Breast epithelium (tissue), 4 donors: ENCODE results near the gene RPL37A. TPM values are rescaled to one million over a fixed set of nuclear protein-coding genes. Genes with fewer than 3 reads are reported as not detected.

Experiments used
- DNase-seq, 2 donors: peaks; one replicate each; pipeline ENCODE4 v3.0.0-alpha.2; 2019; ENCODE audit warnings: low spot score in 2 of 2
- H3K27ac ChIP-seq, 2 donors: fragments of 200-600 bp; sonication (generic) in 1 of 2; one replicate each; pipeline ENCODE4 v1.5.1; 2016 to 2019; ENCODE audit warnings: mild to moderate bottlenecking in 1 of 2
- H3K27me3 ChIP-seq, 2 donors: fragments of 200-600 bp; sonication (generic) in 1 of 2; one replicate each; pipeline versions ENCODE4 v1.5.1 to v1.6.0; 2017 to 2019; ENCODE audit warnings: control low read depth in 1 of 2, mild to moderate bottlenecking in 1 of 2
- H3K36me3 ChIP-seq: fragments of 200-600 bp; one replicate; pipeline ENCODE4 v1.5.1; 2019
- H3K4me1 ChIP-seq, 2 donors: fragments of 200-600 bp; sonication (generic); one replicate each; pipeline ENCODE4 v1.5.1; 2016 to 2019; ENCODE audit warnings: control low read depth in 1 of 2
- H3K4me3 ChIP-seq, 3 donors: fragments of 200-600 bp; sonication (generic); 1 replicate in 2 of 3; 2 replicates in 1 of 3; pipeline ENCODE4 v1.5.1; 2016 to 2019; ENCODE audit warnings: mild to moderate bottlenecking in 3 of 3, moderate library complexity in 2 of 3
- H3K9me3 ChIP-seq, 2 donors: fragments of 200-600 bp; sonication (generic) in 1 of 2; one replicate each; pipeline ENCODE4 v1.5.1; 2016 to 2019; ENCODE audit warnings: control low read depth in 1 of 2
- CTCF ChIP-seq, 3 donors: fragments of 450-650 bp; IDR thresholded peaks; one replicate each; pipeline ENCODE4 v1.5.1; 2016 to 2017; ENCODE audit warnings: antibody characterized with exemption in 3 of 3, mild to moderate bottlenecking in 3 of 3, moderate library complexity in 3 of 3
- POLR2A ChIP-seq: fragments of 450-650 bp; IDR thresholded peaks from one replicate; pipeline ENCODE4 v1.6.1; 2016; ENCODE audit warnings: antibody characterized with exemption, mild to moderate bottlenecking, moderate library complexity
- POLR2AphosphoS5 ChIP-seq, 3 donors: sonication (generic); formaldehyde crosslinking; IDR thresholded peaks; one replicate each; pipeline ENCODE4 v1.6.1; 2017; ENCODE audit warnings: antibody characterized with exemption in 3 of 3
- intact Hi-C: fragments of 100-400 bp; cut with DNase I; formaldehyde crosslinking; loops from one replicate; pipeline ENCODE4 v1.15.1; 2023; ENCODE audit warnings: low total_unique reads
- total RNA-seq, 3 donors: library from RNA; depleted of rRNA; stranded (reverse); fragments of >200 nt; gene quantifications; one replicate each; pipeline ENCODE4 v1.1.0, GENCODE V29; 2016

The RPL37A gene
- total RNA-seq, 3 donors from 2014 or later = 1,604 to 2,277 (median 1,692) TPM

GRCh38 chr2:216495656-216496055 is 3.0 kb upstream of the RPL37A start:
- intact Hi-C loops = no loop called here
- no peaks in the 10 kb centered on the region for H3K9me3 ChIP-seq
- H3K4me1 ChIP-seq = peaks cover 0 to 7% of the 10 kb centered on the region in 2 donors
- no peak for DNase-seq
- TF ChIP-seq POLR2AphosphoS5 (IDR thresholded peaks at IDR 0.05) (no peak), CTCF (IDR thresholded peaks at IDR 0.05) (no peak), POLR2A (no peak)
- no peaks in the 10 kb centered on the region for H3K27me3 ChIP-seq
- H3K27ac ChIP-seq = no peak overlapping the region
- no peaks in the 10 kb centered on the region for H3K36me3 ChIP-seq
- H3K4me3 ChIP-seq = no peak overlapping the region

DNA sequence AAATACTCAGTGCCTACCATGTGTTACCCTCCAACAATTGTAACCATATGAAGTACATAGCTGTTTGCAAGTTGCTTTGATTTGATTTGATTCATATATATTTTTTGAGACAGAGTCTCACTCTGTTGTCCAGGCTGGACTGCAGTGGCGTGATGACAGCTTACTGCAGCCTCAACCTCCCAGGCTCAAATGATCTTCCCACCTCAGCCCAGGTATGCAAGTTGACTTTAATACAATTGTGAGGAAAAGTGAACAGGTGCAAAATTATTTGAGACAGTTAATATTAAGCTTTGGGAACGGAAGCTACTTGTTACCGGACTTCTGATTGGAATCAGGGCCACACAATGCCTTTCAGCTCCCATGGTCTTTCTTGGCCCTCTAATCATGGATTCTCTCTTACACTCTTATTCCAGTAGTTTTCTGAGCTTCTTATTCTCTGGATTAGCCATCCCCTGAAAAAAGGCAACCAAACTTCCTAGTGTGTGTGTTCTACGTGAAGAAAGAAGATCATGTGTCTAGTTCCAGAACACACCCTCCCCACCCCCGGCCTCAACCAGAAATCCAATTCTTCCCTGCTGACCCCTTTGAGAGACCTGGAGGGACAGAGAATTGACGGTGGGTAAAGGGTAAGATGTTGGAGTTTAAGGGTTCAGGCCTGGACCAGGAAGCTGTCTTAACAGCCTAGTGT is 1.1 kb upstream of the RPL37A start:
- H3K27ac ChIP-seq = peak overlapping the region; percentile 86 to 90
- no peak for TF ChIP-seq POLR2AphosphoS5 (IDR thresholded peaks at IDR 0.05)
- no peak for TF ChIP-seq CTCF (IDR thresholded peaks at IDR 0.05)
- TF ChIP-seq POLR2A = no peak
- DNase-seq = no peak
- H3K9me3 ChIP-seq = no peaks in the 10 kb centered on the region
- no peaks in the 10 kb centered on the region for H3K36me3 ChIP-seq
- intact Hi-C loops = no loop called here
- peak overlapping the region; percentile 64 to 75 (median 75) for H3K4me3 ChIP-seq
- H3K27me3 ChIP-seq = no peaks in the 10 kb centered on the region
- peaks cover 0 to 8% of the 10 kb centered on the region in 2 donors for H3K4me1 ChIP-seq

DNA sequence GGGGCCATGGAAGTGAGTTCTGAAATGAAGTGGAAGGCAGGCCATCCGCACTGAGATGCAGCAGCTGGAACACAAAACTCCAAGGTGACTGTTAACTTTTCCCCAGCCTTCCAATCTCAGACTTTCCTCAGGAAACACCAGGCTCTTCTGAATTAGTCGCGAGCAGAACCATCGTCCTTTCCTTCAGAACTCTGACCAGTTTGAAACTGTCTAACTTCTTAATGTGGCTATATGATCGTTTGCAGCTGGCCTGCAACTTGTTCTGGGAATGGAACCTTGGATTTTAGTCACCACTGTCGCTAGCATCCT is 620 bp upstream of the RPL37A start:
- DNase-seq = no peak
- Histone ChIP-seq H3K27ac (peak overlapping the region; percentile 86 to 90), H3K9me3 (no peaks in the 10 kb centered on the region), H3K36me3 (no peaks in the 10 kb centered on the region), H3K4me3 (peak overlapping the region; percentile 64 to 75 (median 75)), H3K27me3 (no peaks in the 10 kb centered on the region), H3K4me1 (peaks cover 0 to 8% of the 10 kb centered on the region in 2 donors)
- intact Hi-C loops = no loop called here
- TF ChIP-seq POLR2AphosphoS5 (IDR thresholded peaks at IDR 0.05) (no peak), POLR2A (no peak), CTCF (IDR thresholded peaks at IDR 0.05) (no peak)

GRCh38 chr2:216499641-216500218 is 1.1 kb downstream of the RPL37A start:
- Histone ChIP-seq H3K4me3 (peak overlapping the region; percentile 64 to 75 (median 75)), H3K27me3 (no peaks in the 10 kb centered on the region), H3K36me3 (no peaks in the 10 kb centered on the region), H3K4me1 (peaks cover 0 to 8% of the 10 kb centered on the region in 2 donors), H3K27ac (peak overlapping the region; percentile 86 to 90), H3K9me3 (no peaks in the 10 kb centered on the region)
- no peak for DNase-seq
- intact Hi-C loops = no loop called here
- TF ChIP-seq CTCF (IDR thresholded peaks at IDR 0.05) (no peak), POLR2AphosphoS5 (IDR thresholded peaks at IDR 0.05) (no peak), POLR2A (no peak)

DNA sequence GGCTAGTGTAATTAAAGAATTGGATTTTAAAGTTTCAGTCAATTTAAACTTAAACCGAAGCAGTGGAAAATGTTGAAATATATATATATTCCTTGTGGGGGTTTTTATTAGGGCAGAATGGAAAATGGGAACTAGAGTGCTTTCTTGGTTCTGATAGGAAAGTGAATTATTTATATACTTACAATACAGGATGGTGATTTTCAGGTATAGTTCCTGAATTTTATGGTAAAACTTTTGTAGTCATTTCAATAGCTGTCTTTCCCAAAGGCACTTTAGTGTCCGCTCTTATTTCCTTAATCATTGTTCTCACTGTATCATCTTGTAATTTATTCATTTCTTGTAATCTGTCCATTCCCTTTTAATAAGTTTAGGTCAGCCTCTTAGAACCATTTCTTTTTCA is 1.9 kb downstream of the RPL37A start:
- Histone ChIP-seq H3K27me3 (no peaks in the 10 kb centered on the region), H3K27ac (no peak overlapping the region), H3K36me3 (no peaks in the 10 kb centered on the region), H3K4me1 (peaks cover 0 to 8% of the 10 kb centered on the region in 2 donors), H3K4me3 (peak overlapping the region in 2 of 3 donors; percentile 75), H3K9me3 (no peaks in the 10 kb centered on the region)
- TF ChIP-seq POLR2AphosphoS5 (IDR thresholded peaks at IDR 0.05) (no peak), POLR2A (no peak), CTCF (IDR thresholded peaks at IDR 0.05) (no peak)
- DNase-seq = no peak
- intact Hi-C loops = no loop called here
